GM18907 (cell line): ENCODE results near the gene SLC52A1.
A peak's percentile ranks its signal among the peaks of the same experiment; 100 is the strongest.
"Not testable (repeated sequence)": the region's sequence is repeated elsewhere in the genome, so short reads cannot be mapped to it uniquely, and the experiment has no call there.

Source experiments
- ATAC-seq: cut with Tn5 transposase; IDR thresholded peaks from one replicate; pipeline ENCODE4 v1.9.1; 2021; ENCODE audit warnings: mild to moderate bottlenecking, moderate library complexity; ENCODE audit not compliant: unreplicated experiment

SLC52A1 gene

GRCh38 chr17:5035315-5035714, at the start of gene SLC52A1:
SLC52A1 (minus strand) TSS chr17:5035426; CDS start chr17:5034606, 820 bp downstream.
- no peak for ATAC-seq

GRCh38 chr17:5080591-5080990, 45.4 kb upstream of the SLC52A1 start:
- ATAC-seq = no peak

GRCh38 chr17:5078106-5079028, 43.1 kb upstream of the SLC52A1 start, which contains the start of gene ZFP3:
ZFP3 (plus strand) TSS chr17:5078467; CDS start chr17:5091505, 13,038 bp downstream.
- peak; percentile 89 for ATAC-seq

GRCh38 chr17:5077781-5078105, 42.5 kb upstream of the SLC52A1 start:
- ATAC-seq = peak; percentile 6

- not testable (repeated sequence) for ATAC-seq
These were observed 42.0 kb upstream of the SLC52A1 start for GRCh38 chr17:5077275-5077674.

- ATAC-seq = not testable (repeated sequence)
These were observed 40.2 kb upstream of the SLC52A1 start for GRCh38 chr17:5075472-5075871.

GRCh38 chr17:5069724-5070123, 34.5 kb upstream of the SLC52A1 start:
- no peak for ATAC-seq

GRCh38 chr17:5068236-5068635, 33.0 kb upstream of the SLC52A1 start:
- no peak for ATAC-seq

GRCh38 chr17:5065227-5065744, 30.1 kb upstream of the SLC52A1 start:
- no peak for ATAC-seq

- ATAC-seq = no peak
These were observed 20.3 kb upstream of the SLC52A1 start for GRCh38 chr17:5055543-5055942.

- ATAC-seq = no peak
These were observed 15.1 kb upstream of the SLC52A1 start for GRCh38 chr17:5050278-5050677.

- ATAC-seq = no peak
These were observed 14.2 kb upstream of the SLC52A1 start for GRCh38 chr17:5049314-5049841.

GRCh38 chr17:5047446-5047845, 12.2 kb upstream of the SLC52A1 start:
- ATAC-seq = no peak

- ATAC-seq = no peak
These were observed 10.3 kb upstream of the SLC52A1 start for GRCh38 chr17:5045496-5045895.

- no peak for ATAC-seq
These were observed 9.4 kb upstream of the SLC52A1 start for GRCh38 chr17:5044630-5045029.

- no peak for ATAC-seq
These were observed 8.3 kb upstream of the SLC52A1 start for GRCh38 chr17:5043524-5043923.

- ATAC-seq = no peak
These were observed 7.2 kb upstream of the SLC52A1 start for GRCh38 chr17:5042157-5043022.

GRCh38 chr17:5034651-5035050, 575 bp downstream of the SLC52A1 start:
- no peak for ATAC-seq

- ATAC-seq = no peak
These were observed 1.2 kb downstream of the SLC52A1 start for GRCh38 chr17:5034063-5034462.

GRCh38 chr17:5033352-5034015, 1.7 kb downstream of the SLC52A1 start:
- no peak for ATAC-seq

- no peak for ATAC-seq
These were observed 2.4 kb downstream of the SLC52A1 start for GRCh38 chr17:5032865-5033264.
